ENCODE data around the gene L1CAM. TPM values are rescaled to one million over a fixed set of nuclear protein-coding genes. Genes with fewer than 3 reads are reported as not detected.

Gene L1CAM
- total RNA-seq, 1 donor from 2014 or later: 16.6 TPM

GRCh38 chrX:153919281-153919680 is 33.3 kb upstream of the L1CAM start:
- no peaks in the 10 kb centered on the region for H3K27me3 Mint-ChIP-seq (ENCODE audit: unreplicated experiment)
- no peak for DNase-seq (ENCODE audit: extremely low spot score, unreplicated experiment)
- no peaks in the 10 kb centered on the region for H3K9me3 Mint-ChIP-seq (ENCODE audit: unreplicated experiment)
- peaks cover 8% of the 10 kb centered on the region for H3K4me1 Mint-ChIP-seq (ENCODE audit: unreplicated experiment)
- no peak overlapping the region for H3K4me3 Mint-ChIP-seq (ENCODE audit: unreplicated experiment)
- H3K36me3 Mint-ChIP-seq (ENCODE audit: unreplicated experiment): no peaks in the 10 kb centered on the region
- TF ChIP-seq CTCF (IDR thresholded peaks at IDR 0.05): no peak
- no peak overlapping the region for H3K27ac Mint-ChIP-seq (ENCODE audit: unreplicated experiment)

DNA sequence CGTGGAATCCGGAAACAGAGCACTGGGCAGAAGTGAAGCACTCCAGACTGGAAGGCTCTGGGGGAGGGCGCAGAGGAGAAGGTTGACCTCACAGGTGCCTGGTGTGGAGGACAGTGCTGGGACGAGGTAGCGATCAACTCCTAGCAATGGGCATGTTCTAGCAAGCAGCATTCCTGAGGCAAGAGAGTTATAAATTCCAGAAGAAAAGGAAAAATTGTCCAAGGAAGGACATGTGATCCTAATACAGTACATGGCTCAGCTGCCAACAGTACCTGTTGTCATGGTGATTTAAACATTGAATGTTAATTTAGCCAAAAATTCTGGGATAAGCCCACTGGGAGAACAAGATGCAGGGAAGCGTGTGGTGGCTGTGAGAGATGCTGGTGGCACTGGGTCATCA is 31.9 kb upstream of the L1CAM start:
- Mint-ChIP-seq H3K36me3 (ENCODE audit: unreplicated experiment) (no peaks in the 10 kb centered on the region), H3K27ac (ENCODE audit: unreplicated experiment) (no peak overlapping the region), H3K4me3 (ENCODE audit: unreplicated experiment) (no peak overlapping the region), H3K4me1 (ENCODE audit: unreplicated experiment) (peaks cover 7% of the 10 kb centered on the region), H3K9me3 (ENCODE audit: unreplicated experiment) (no peaks in the 10 kb centered on the region), H3K27me3 (ENCODE audit: unreplicated experiment) (no peaks in the 10 kb centered on the region)
- TF ChIP-seq CTCF (IDR thresholded peaks at IDR 0.05): no peak
- DNase-seq (ENCODE audit: extremely low spot score, unreplicated experiment): no peak

DNA sequence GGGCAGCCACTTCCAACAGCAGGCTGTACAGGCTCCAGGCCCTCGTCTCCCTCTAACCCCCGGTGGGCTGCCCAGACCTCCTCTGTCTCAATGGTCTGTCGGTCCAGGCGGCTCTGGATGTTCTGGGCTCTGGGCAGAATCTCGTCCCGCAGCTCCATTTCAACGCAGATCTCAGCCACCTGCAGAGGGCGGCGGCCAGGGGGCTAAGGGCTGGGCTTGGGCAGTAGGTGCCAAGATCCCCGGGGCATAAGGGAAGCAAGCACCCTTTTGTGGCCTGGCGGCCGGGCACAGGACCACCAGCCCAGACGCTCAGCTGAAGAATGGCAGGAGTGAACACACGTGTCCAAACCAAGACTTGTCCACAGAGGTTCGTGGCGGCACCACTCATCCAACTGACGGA is 27.7 kb upstream of the L1CAM start:
- Mint-ChIP-seq H3K4me3 (ENCODE audit: unreplicated experiment) (no peak overlapping the region), H3K27ac (ENCODE audit: unreplicated experiment) (no peak overlapping the region), H3K27me3 (ENCODE audit: unreplicated experiment) (no peaks in the 10 kb centered on the region), H3K36me3 (ENCODE audit: unreplicated experiment) (no peaks in the 10 kb centered on the region), H3K4me1 (ENCODE audit: unreplicated experiment) (no peaks in the 10 kb centered on the region), H3K9me3 (ENCODE audit: unreplicated experiment) (no peaks in the 10 kb centered on the region)
- DNase-seq (ENCODE audit: extremely low spot score, unreplicated experiment): no peak
- TF ChIP-seq CTCF (IDR thresholded peaks at IDR 0.05): no peak

GRCh38 chrX:153913211-153913610 is 27.2 kb upstream of the L1CAM start:
- no peak for DNase-seq (ENCODE audit: extremely low spot score, unreplicated experiment)
- H3K27me3 Mint-ChIP-seq (ENCODE audit: unreplicated experiment): no peaks in the 10 kb centered on the region

DNA sequence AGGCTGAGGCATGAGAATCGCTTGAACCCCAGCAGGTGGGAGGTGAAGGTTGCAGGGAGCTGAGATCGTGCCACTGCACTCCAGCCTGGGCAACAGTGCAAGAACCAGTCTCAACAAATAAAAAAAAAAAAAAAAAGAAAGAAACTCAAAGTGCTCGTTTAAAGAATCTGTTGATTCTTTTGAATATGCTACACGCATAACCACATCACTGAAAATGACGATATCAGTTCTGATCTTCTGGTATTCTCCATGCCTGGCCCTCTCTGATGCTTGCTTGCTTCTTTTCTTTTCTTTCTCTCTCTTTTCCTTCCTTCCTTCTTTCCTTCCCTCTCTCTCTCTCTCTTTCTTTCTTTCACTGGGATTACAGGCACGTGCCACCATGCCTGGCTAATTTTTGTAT is 25.8 kb upstream of the L1CAM start:
- Mint-ChIP-seq H3K27ac (ENCODE audit: unreplicated experiment) (no peak overlapping the region), H3K4me3 (ENCODE audit: unreplicated experiment) (no peak overlapping the region), H3K27me3 (ENCODE audit: unreplicated experiment) (no peaks in the 10 kb centered on the region), H3K4me1 (ENCODE audit: unreplicated experiment) (no peaks in the 10 kb centered on the region), H3K9me3 (ENCODE audit: unreplicated experiment) (no peaks in the 10 kb centered on the region), H3K36me3 (ENCODE audit: unreplicated experiment) (no peaks in the 10 kb centered on the region)
- TF ChIP-seq CTCF (IDR thresholded peaks at IDR 0.05): no peak
- DNase-seq (ENCODE audit: extremely low spot score, unreplicated experiment): no peak

More at GRCh38 chrX:153913211-153913610, 27.2 kb upstream of the L1CAM start:
- H3K4me3 Mint-ChIP-seq (ENCODE audit: unreplicated experiment): no peak overlapping the region
- no peak overlapping the region for H3K27ac Mint-ChIP-seq (ENCODE audit: unreplicated experiment)
- H3K9me3 Mint-ChIP-seq (ENCODE audit: unreplicated experiment): no peaks in the 10 kb centered on the region
- no peaks in the 10 kb centered on the region for H3K36me3 Mint-ChIP-seq (ENCODE audit: unreplicated experiment)
- no peaks in the 10 kb centered on the region for H3K4me1 Mint-ChIP-seq (ENCODE audit: unreplicated experiment)
- no peak for TF ChIP-seq CTCF (IDR thresholded peaks at IDR 0.05)

Data from osteocyte (in vitro differentiated cells).